Activated CD4-positive, alpha-beta T cell treated with anti-CD3 and anti-CD28 coated beads, Interleukin-2, amount 50 U/mL, for 48 hours (primary cell): ENCODE measurements around the gene GRIA3.
"Not testable (repeated sequence)": the region's sequence is repeated elsewhere in the genome, so short reads cannot be mapped to it uniquely, and the experiment has no call there.

Source experiments
- DNase-seq, 2 experiments: peaks; one replicate each; pipeline ENCODE4 v3.0.0-alpha.2; 2020

GRIA3 gene

GRCh38 chrX:123277347-123277746 is 93.3 kb downstream of the GRIA3 start:
- no peak for DNase-seq

DNA sequence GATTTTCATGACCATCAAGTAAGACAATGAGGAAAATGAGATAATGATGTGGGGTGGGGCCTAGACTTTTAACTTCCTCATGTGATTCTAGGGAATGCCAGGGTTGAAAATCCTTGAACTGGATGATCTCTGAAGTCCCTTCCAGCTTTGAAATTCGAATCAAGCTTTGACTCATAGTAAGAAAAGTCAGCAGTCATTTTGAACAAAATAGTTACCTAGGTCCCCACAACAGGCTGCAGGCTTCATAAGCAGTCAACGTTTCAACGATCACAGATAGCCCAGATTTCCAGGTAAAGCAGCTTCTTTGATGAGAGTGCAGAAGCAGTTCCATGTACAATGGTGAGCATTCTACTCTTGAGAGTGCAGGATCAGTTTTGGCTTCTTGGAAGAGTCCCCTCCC is 93.7 kb downstream of the GRIA3 start:
- no peak for DNase-seq

DNA sequence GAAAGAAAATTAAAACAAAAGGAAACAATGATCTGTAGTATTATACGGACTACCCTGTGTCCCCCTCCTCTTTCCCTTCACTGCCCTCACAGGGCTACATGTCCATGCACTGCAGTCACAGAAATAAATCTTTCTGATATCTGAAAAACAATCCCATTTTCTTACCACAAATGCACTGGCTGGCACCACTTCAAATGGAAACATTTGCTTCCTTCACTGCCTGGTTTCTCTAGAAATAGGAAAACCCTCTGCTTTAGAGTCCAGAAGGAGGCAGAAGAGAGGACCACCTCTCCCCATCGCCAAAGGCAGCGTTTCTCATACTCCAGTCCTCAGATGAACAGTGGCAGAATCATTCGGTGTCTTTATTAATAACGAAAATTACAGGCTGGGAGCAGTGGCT is 98.2 kb downstream of the GRIA3 start:
- no peak for DNase-seq

- not testable (repeated sequence) for DNase-seq
These were observed 99.3 kb downstream of the GRIA3 start for GRCh38 chrX:123283407-123283806.

DNA sequence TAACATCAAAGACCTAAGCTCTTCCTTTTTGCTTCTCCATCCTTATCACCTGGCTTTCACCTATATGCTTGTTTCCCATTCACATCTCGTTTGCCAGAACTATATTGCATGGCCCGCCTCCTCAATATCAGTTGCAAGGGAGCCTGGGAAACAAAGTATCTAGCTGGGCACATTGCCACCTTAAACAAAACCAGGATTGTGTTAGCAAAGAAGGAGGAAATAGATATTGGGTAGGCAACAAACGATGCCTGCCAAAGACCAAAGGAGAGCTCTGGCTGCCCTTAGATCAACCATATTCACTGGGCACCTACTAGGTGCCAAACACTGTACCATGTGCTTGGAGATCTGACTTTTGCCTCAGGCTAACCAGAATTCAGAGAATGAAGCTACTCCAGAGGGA is 107.5 kb downstream of the GRIA3 start:
- no peak for DNase-seq

DNA sequence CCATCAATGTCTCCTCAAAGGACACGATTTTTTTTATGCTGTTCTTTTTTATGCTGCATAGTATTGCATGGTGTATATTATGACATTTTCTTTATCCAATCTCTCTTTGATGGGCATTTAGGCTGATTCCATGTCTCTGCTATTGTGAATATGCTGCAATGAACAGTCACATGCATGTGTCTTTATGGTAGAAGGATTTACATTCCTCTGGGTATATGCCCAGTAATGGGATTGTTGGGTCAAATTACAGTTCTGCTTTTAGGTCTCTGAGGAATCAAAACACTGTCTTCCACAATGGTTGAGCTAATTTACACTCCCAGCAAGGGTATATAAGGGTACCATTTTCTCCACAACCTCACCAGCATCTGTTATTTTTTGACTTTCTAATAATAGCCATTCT is 113.9 kb downstream of the GRIA3 start:
- DNase-seq = no peak

GRCh38 chrX:123303429-123303828 is 119.4 kb downstream of the GRIA3 start:
- no peak for DNase-seq

DNA sequence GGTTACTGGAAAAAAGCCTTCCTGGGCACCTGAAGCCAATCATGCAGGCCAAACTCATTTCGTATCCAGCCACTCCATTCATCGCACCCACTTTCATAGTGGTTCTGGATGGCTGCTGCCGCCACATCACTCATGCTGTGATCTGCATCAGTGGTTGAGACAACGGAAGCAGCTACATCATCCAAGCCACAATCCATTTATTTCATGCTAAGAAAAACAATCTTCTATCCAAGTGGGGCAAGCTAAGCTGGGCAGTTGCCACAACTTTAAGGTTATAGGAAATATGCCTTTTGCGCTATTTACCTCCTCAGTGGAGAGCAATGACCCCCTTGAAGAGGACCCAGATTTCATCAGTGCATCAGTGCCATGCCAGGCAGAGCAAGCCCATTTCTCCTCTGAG is 124.6 kb downstream of the GRIA3 start:
- no peak for DNase-seq

- no peak for DNase-seq
These were observed 126.0 kb downstream of the GRIA3 start for GRCh38 chrX:123310112-123310511.

DNA sequence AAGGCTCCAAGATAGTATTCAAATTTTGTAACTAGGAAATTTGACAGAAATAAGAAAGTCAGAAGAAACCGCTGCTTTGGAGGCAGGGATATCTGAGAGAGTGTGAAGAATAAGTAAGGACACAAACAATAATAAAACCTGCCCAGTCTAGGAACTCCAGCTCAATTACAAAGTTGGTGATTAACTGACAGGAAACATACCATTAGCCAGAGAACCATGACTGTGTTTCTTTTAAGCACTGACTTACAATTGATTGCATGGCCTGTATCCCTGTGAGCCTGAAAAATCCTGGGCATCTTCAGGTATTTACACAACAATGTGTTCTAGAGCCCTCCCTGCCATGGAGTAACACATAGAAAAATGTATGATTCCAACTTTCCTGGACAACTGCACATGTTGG is 127.4 kb downstream of the GRIA3 start:
- DNase-seq = no peak

- no peak for DNase-seq
These were observed 129.4 kb downstream of the GRIA3 start for GRCh38 chrX:123313486-123313885.

DNA sequence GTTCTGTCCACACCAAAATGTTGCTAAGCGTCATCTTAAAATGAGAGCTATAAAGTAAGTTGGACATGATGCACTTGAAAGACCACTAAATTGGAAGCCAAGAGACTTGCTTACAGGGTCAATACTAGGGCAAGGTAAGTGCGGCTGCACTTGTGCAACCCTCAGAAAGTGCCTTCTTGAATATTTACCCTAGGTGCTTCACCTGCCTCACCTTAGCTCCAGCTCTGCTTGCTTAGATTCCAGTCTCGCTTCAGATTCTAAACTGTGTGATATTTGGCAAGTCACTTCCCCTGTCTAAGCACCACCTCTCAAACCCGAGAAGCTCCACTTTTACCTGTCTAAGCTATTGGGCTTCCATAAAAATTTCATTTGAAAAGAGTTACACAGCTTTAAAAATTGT is 136.5 kb downstream of the GRIA3 start:
- no peak for DNase-seq

DNA sequence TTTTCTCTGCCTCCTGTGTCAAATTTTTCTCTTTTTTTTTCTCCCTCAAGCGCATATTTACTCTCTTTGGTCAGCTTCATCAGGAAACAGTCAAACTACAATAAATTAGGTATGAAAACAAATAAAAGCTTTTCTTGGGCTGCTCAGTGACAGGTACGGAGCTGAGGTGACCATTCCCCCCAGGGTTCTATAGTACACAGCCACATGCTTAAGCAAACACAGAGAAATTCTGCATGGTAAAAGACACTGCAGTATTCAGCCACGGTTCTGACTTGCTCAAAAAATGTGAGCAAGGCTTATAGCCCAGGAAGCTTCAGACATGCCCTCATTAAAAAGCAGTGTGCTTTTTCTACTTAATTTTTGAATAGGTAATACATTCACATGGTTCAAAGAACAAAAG is 138.5 kb downstream of the GRIA3 start:
- no peak for DNase-seq

DNA sequence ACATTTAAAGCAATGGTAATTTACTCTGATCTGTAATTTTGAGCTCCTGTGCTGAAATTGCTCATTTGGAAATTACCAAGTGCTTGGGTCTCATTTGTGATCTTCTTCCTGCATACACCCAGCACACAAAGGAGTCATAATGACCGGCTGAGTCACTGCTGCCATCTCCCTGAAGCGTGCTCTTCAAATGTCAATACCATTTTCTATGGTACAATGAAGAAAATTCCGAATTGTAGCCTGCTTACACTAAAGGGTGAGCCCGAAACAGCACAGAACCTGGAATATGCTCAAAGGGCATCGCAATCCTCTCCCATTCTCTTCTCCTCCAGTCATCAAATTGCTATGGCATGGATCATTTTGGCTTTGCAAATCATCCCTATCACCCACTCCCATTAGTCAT is 140.5 kb downstream of the GRIA3 start:
- DNase-seq = no peak

GRCh38 chrX:123330229-123330942 is 146.3 kb downstream of the GRIA3 start:
- no peak for DNase-seq

DNA sequence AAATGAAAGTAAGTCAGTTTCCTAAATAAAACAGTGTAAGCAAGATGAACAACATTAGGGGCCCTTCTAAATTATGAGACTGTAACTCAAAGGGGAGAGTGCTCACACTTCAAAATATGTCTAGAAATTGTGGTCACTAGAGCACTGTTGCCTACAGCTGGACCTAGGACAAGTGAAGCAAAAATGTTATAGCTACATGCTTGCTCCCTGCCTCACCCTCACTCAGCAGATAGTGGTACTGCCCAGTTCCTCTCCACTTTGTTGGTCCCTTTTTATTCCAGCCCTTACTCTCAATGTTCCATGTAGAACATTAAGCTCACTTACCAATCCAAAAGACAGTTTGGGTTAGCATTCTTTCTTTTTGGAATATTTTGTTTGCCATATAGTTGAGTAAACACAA is 147.3 kb downstream of the GRIA3 start:
- DNase-seq = no peak

GRCh38 chrX:123331859-123332258 is 147.8 kb downstream of the GRIA3 start:
- DNase-seq = no peak

DNA sequence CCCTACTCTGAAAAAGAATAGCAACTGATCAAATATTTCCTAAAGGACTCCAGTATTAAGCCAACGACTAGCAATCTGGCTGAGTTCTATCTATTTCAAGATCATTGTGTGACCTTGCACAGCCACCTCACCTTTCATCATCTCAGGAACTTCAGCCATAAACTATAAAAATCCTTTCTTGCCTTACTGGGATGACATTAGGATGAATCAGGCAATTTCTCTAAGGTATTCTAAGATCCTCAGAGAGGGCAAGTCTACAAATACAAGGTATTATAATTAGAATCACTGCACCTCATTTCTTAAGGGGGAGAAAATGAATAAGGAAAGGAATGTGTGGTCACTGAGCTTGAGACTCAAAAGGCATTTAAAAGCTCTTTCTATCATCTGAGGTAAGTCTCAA is 152.6 kb downstream of the GRIA3 start:
- DNase-seq = no peak

DNA sequence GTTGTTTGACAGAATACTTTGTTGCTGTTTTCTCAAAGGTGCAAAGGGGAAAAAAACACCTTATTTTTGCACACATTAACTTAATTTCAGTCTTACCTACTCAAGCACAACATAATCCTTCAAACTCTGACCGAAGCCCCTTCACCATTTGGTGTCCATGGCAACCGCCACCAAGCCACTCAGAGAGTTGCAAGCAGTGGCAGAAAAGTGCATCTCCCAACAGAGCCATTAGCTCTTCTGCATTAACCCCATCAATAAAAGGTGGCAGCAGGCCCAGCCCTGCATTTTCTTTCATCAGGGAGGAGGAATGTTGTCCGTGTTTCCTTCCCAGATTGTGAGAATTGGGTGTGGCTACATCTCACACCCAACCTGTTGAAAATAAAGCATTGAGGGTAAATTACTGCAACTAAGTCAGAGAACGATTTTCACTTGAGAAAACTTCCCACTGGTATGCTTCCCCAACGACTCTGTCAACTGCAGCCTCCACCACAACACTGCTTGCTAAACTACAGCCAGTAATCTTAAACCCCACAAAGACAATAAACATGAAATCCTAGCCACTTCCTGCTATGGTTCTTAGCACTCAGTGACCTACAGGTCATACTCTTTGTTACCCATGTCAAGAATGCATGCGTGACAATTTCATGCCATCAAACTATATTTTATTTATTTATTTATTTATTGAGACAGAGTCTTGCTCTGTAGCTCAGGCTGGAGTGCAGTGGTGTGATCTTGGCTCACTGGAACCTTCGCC is 154.0 kb downstream of the GRIA3 start:
- DNase-seq = no peak

GRCh38 chrX:123339221-123339905 is 155.3 kb downstream of the GRIA3 start:
- DNase-seq = no peak

GRCh38 chrX:123340696-123341095 is 156.6 kb downstream of the GRIA3 start:
- DNase-seq = no peak

- DNase-seq = no peak
These were observed 164.4 kb downstream of the GRIA3 start for GRCh38 chrX:123348468-123348867.

DNA sequence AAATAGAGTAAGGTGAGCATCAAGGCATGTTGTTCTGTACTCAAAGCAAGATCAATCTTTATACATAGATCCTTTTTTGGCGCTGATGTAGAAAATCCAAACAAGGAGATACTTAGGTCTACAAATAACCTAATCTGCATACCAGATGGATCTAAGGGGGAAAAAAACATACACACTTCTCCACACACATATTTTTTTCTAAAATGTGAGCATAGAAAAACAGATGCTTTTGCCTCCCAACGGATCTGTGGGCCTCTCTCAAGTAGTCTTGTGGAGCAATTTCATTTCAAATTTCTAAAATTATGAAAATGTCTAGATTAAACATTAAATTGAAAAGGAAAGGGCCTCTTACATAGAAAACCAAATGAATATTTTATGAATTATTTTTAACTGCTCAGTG is 166.1 kb downstream of the GRIA3 start:
- DNase-seq = no peak

DNA sequence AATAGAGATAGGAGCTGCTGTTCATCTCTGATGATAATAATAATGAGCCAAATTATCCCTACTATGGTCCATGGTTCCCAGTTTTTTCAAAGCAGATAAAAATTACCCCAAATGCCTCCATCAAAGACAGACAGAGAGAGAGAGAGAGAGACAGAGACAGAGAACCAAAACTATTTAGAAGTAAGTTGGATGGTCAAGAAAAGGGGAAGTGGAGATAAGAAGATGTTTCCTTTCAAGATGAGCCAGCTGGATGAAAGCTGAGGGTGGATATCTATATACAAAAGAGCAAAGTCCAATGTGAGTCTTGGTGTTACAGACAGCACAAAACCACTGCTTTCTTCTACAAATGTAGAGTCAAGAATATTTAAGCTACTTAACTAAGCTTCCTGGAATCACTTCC is 173.9 kb downstream of the GRIA3 start:
- no peak for DNase-seq
